SU-DHL-6 (cell line): ENCODE results near the gene CTBP1.

Experiments used
- H2AFZ ChIP-seq: fragments of 200-600 bp; sonication (generic); 2 replicates; pipeline ENCODE4 v1.6.1; 2014; ENCODE audit warnings: low read depth, mild to moderate bottlenecking, moderate library complexity, mixed read lengths, antibody characterized with exemption, low read length; ENCODE audit not compliant: severe bottlenecking
- H3F3A ChIP-seq: fragments of 200-600 bp; shearing (Covaris generic); 2 replicates; pipeline ENCODE4 v1.6.0; 2016; ENCODE audit warnings: antibody characterized with exemption, mild to moderate bottlenecking; ENCODE audit not compliant: insufficient read depth
- H3K27ac ChIP-seq: fragments of 200-600 bp; sonication (generic); 2 replicates; pipeline ENCODE4 v1.5.1; 2016; ENCODE audit warnings: low read depth, mild to moderate bottlenecking, low read length, moderate library complexity, mixed read lengths
- H3K27me3 ChIP-seq: fragments of 200-600 bp; sonication (generic), shearing (Covaris generic); 2 replicates; pipeline ENCODE4 v1.6.0; 2014; ENCODE audit warnings: mild to moderate bottlenecking, low read length
- H3K36me3 ChIP-seq: fragments of 200-600 bp; sonication (generic); 2 replicates; pipeline ENCODE4 v1.6.1; 2014; ENCODE audit warnings: mild to moderate bottlenecking, low read length, mixed read lengths
- H3K4me2 ChIP-seq: fragments of 300-600, 200-600 bp; shearing (Covaris generic), sonication (generic); 2 replicates; pipeline ENCODE4 v1.6.0; 2014; ENCODE audit warnings: low read length, low read depth, mild to moderate bottlenecking; ENCODE audit not compliant: poor library complexity, severe bottlenecking
- H3K4me3 ChIP-seq: fragments of 200-600 bp; sonication (generic); 2 replicates; pipeline ENCODE4 v1.5.1; 2014; ENCODE audit warnings: antibody characterized with exemption, low read length, mild to moderate bottlenecking, mixed read lengths; ENCODE audit not compliant: insufficient read depth, poor library complexity, severe bottlenecking
- H3K79me2 ChIP-seq: fragments of 200-600 bp; sonication (generic); 2 replicates; pipeline ENCODE4 v1.6.1; 2014; ENCODE audit warnings: mild to moderate bottlenecking, low read length, moderate library complexity; ENCODE audit not compliant: insufficient read depth
- H3K9ac ChIP-seq: fragments of 200-600 bp; sonication (generic); 2 replicates; pipeline ENCODE4 v1.7.0; 2014; ENCODE audit warnings: mild to moderate bottlenecking, low read length
- H3K9me2 ChIP-seq: fragments of 200-600 bp; sonication (generic); replicated peaks from 2 replicates; pipeline ENCODE4 v1.6.1; 2014; ENCODE audit warnings: low read length; ENCODE audit not compliant: insufficient read depth
- H3K9me3 ChIP-seq: fragments of 200-600 bp; sonication (generic); 2 replicates; pipeline ENCODE4 v1.6.1; 2014; ENCODE audit warnings: low read length, mixed read lengths; ENCODE audit not compliant: insufficient read depth
- H4K20me1 ChIP-seq: fragments of 200-600 bp; sonication (generic); 2 replicates; pipeline ENCODE4 v1.6.1; 2014; ENCODE audit warnings: low read depth, mild to moderate bottlenecking, antibody characterized with exemption, low read length, moderate library complexity, mixed read lengths
- EZH2phosphoT487 ChIP-seq: fragments of 200-600 bp; sonication (generic), shearing (Covaris generic); conservative IDR thresholded peaks from 2 replicates; pipeline ENCODE4 v1.6.1; 2018; ENCODE audit warnings: mild to moderate bottlenecking, antibody characterized with exemption, low read length, moderate library complexity, mixed read lengths
- TF ChIP-seq, protein P1 (sequence below): fragments of 200-600 bp; sonication (generic); IDR thresholded peaks from one replicate; pipeline ENCODE4 v1.5.1; 2017; ENCODE audit warnings: antibody characterized with exemption, mild to moderate bottlenecking, low read length, moderate library complexity; ENCODE audit not compliant: insufficient read depth, poor library complexity, severe bottlenecking

CTBP1 gene

DNA sequence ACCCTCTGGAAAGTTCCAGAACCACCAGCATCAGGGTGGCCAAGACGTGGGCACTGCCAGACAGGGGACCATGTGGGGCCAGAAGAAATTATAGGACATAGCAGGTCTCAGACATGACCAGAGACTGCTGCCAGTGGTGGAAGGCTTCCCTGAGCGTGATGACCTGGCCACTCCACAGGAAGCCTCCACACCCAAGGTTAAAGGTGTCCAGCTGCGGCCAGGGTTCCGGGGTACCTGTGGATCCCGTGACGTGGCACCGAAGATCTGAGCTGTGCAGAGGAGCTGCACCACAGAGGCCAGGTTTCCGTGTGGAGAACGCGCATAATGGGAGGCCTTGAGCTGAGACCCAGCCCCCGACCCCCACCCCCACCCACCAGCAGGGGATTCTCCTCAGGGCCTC is 16.4 kb upstream of the CTBP1 start:
- Histone ChIP-seq H3K9me3 (no peaks in the 10 kb centered on the region), H3K79me2 (no peaks in the 10 kb centered on the region), H3K9ac (no peak overlapping the region), H2AFZ (no peak overlapping the region), H3K27me3 (no peaks in the 10 kb centered on the region), H3K4me2 (no peak overlapping the region), H3K4me3 (no peak overlapping the region), H3K27ac (no peak overlapping the region), H3K9me2 (no peaks in the 10 kb centered on the region), H3F3A (peaks cover 11% of the 10 kb centered on the region; the same call in 1 of the 2 replicates), H3K36me3 (no peaks in the 10 kb centered on the region), H4K20me1 (no peaks in the 10 kb centered on the region)
- TF ChIP-seq, protein P1, sequence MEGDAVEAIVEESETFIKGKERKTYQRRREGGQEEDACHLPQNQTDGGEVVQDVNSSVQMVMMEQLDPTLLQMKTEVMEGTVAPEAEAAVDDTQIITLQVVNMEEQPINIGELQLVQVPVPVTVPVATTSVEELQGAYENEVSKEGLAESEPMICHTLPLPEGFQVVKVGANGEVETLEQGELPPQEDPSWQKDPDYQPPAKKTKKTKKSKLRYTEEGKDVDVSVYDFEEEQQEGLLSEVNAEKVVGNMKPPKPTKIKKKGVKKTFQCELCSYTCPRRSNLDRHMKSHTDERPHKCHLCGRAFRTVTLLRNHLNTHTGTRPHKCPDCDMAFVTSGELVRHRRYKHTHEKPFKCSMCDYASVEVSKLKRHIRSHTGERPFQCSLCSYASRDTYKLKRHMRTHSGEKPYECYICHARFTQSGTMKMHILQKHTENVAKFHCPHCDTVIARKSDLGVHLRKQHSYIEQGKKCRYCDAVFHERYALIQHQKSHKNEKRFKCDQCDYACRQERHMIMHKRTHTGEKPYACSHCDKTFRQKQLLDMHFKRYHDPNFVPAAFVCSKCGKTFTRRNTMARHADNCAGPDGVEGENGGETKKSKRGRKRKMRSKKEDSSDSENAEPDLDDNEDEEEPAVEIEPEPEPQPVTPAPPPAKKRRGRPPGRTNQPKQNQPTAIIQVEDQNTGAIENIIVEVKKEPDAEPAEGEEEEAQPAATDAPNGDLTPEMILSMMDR, result no peak
- TF ChIP-seq EZH2phosphoT487, result no peak

DNA sequence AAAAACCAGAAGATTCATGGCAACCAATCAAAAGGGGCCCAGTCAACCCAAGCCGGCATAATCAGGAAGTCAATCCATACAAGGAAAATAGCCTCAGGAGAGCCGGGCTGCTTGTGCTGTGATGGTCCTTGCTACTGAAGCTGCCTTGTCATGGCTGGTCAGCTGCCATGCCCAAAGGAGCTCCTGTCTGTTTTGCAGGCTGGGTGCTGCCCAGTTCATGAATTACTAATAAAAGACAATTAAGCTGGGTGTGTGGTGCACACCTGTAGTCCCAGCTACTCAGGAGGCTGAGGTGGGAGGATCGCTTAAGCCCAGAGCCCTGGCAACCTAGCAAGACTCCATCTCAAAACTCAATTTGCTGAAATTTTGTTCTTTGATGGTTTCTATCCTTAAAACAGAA is 16.0 kb upstream of the CTBP1 start:
- H3K9ac ChIP-seq, result no peak overlapping the region
- H3K36me3 ChIP-seq, result no peaks in the 10 kb centered on the region
- no peak overlapping the region for H3K27ac ChIP-seq
- no peaks in the 10 kb centered on the region for H3K79me2 ChIP-seq
- H3F3A ChIP-seq, result peaks cover 9% of the 10 kb centered on the region; the same call in 1 of the 2 replicates
- no peaks in the 10 kb centered on the region for H4K20me1 ChIP-seq
- TF ChIP-seq, protein P1, result no peak
- TF ChIP-seq EZH2phosphoT487, result no peak
- H3K9me3 ChIP-seq, result no peaks in the 10 kb centered on the region
- no peak overlapping the region for H2AFZ ChIP-seq
- no peaks in the 10 kb centered on the region for H3K27me3 ChIP-seq
- no peaks in the 10 kb centered on the region for H3K9me2 ChIP-seq
- no peak overlapping the region for H3K4me2 ChIP-seq
- no peak overlapping the region for H3K4me3 ChIP-seq

DNA sequence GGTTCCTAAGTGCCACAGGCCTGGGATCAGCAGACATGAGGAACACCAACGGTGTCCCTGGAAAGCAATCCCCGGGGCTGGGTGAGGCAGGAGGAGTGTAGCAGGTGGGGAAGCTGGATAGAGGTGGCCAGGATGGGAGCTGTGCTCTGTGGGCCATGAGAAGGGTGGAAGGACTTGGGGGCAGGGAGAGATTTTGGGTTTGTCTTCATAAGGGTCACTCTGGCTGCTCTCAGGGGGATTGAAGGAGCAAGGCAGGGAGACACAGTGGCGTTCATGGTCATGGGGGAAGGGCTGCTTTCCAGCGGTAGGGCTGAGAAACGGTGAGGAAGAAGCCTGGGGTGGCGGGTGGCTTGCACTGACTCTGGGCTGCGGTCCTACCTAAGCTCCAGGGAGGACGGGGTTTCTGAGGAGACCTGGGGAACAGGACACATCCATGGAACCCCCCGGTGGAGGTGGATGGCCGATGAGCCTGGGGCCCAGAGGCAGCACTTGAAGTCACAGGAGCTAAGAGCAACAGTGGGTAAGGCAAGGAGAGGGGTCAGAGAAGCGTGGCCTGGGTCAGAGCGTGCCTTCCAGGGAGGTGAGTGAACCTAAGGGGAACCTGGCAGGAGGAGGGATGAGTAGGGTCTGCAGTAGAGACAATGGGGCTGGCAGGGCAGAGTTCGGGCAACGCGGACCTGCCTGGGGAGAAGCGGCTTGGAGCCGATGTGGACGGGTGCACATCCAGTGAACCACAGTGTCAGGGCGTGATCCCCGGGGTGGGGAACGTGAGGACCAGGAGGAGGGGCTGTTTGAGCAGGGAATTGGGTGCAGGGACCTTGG is 12.4 kb upstream of the CTBP1 start:
- no peaks in the 10 kb centered on the region for H3K27me3 ChIP-seq
- no peak overlapping the region for H3K9ac ChIP-seq
- no peak overlapping the region for H3K27ac ChIP-seq
- H3K36me3 ChIP-seq, result no peaks in the 10 kb centered on the region; the same call in 1 of the 2 replicates
- H3K9me2 ChIP-seq, result no peaks in the 10 kb centered on the region
- H3K9me3 ChIP-seq, result no peaks in the 10 kb centered on the region
- H4K20me1 ChIP-seq, result no peaks in the 10 kb centered on the region
- no peaks in the 10 kb centered on the region for H3F3A ChIP-seq
- no peak overlapping the region for H3K4me3 ChIP-seq
- TF ChIP-seq, protein P1, result no peak
- TF ChIP-seq EZH2phosphoT487, result no peak
- H3K79me2 ChIP-seq, result no peaks in the 10 kb centered on the region
- H2AFZ ChIP-seq, result no peak overlapping the region
- H3K4me2 ChIP-seq, result no peak overlapping the region
